Measurements from ENCODE around the gene NFAT5.

GRCh38 chr16:69711115-69711740 lies 145.5 kb downstream of the NFAT5 start:
- TF ChIP-seq CTCF (conservative IDR thresholded peaks at IDR 0.05): no peak
- no peak for TF ChIP-seq EZH2 (IDR thresholded peaks at IDR 0.05; ENCODE audit: low read depth)

Data from PC-9 (cell line).